GM19193 (cell line): Measurements from ENCODE around the gene ADAM12.

ENCODE experiments used
- POLR2A ChIP-seq: IDR thresholded peaks from 4 replicates; pipeline ENCODE4 v1.6.1; 2011; ENCODE audit not compliant: insufficient read depth, insufficient read length; ENCODE audit errors: extremely low read depth

ADAM12 gene, protein sequence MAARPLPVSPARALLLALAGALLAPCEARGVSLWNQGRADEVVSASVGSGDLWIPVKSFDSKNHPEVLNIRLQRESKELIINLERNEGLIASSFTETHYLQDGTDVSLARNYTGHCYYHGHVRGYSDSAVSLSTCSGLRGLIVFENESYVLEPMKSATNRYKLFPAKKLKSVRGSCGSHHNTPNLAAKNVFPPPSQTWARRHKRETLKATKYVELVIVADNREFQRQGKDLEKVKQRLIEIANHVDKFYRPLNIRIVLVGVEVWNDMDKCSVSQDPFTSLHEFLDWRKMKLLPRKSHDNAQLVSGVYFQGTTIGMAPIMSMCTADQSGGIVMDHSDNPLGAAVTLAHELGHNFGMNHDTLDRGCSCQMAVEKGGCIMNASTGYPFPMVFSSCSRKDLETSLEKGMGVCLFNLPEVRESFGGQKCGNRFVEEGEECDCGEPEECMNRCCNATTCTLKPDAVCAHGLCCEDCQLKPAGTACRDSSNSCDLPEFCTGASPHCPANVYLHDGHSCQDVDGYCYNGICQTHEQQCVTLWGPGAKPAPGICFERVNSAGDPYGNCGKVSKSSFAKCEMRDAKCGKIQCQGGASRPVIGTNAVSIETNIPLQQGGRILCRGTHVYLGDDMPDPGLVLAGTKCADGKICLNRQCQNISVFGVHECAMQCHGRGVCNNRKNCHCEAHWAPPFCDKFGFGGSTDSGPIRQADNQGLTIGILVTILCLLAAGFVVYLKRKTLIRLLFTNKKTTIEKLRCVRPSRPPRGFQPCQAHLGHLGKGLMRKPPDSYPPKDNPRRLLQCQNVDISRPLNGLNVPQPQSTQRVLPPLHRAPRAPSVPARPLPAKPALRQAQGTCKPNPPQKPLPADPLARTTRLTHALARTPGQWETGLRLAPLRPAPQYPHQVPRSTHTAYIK

DNA sequence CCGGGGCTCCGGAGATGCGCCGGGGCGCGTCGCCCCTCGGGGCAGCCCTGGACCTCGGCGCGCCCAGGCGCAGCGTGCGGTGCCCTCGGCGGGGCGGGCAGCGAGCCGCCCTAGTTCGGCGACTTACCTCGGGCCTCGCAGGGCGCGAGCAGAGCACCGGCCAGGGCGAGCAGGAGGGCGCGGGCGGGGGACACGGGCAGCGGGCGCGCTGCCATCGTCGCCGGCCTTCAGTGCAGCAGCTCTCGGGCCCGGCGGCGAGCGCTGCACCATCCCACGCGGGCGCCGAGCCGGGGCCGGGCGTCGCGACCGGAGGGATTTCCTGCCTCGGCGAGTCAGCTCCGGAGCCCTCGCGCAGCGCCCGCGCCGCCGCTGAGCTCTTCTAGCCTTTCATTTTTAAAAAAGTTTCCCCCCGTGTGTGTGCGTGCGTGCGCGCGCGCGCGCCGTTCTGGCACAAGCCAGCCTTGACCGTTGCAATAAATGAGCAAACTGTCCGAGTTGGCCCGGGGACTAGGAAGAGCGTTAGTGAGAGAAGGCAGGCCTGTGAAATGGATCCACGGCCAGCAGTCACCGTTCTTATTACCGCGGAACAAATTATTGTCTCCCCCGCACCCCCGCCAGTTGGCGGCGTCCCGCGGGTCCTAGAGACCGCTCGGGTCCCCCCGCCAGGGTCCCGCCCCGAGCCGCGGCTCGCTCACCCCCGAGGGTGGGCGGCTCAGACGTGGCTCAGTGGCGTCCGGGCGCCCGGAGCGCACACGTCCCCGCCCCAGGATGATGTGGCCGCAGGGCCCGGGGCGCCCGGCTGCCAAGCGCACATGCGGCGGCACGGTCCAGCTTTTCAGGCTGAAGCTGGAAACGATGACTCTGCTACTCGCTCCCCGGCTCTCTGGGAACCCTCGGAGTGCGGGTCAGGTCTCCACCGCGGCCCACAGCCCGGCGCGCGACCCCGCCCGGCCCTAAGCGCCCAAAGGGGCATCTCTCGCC lies at the start of gene ADAM12:
Gene ADAM12, minus strand, starts transcription at position 547 of the 981 bp plus-strand sequence. Its CDS starts 332 bp downstream, at position 215.
- TF ChIP-seq POLR2A, result no peak

DNA sequence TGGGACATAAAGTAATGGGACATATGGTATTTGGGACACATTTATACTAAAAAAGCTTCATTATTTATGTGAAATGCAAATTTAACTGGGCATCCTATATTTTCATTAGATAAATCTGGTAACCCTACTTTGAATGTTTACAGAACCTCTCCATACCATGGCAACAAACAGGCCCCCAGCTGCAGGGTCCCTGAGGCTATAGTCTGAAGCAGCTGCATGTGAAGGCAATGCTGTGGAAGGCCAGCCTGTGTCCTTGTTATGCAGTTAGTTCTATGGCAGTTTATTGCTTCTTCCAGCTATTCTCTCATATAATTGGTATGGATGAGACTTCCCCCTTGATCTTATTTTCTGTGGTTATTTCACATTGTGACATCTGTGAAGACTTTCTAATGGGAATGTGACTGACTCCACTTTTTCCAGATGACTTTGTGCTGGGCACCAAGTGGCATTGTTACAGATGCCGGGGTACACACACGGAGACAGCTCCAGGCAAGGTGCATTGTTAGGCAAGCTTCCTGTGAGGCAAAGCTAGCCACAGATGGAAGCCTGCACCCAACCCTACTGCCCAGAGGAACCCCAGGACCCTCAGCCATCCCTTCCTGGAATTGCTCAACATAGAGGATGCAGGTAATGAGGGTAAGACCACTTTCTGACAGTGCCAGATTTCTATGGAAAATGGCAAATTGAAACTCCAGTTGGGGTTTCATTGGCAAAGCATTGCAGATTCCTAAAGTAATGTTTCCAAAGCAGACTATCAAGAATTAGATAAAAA lies 49.5 kb upstream of the ADAM12 start:
- TF ChIP-seq POLR2A, result no peak

DNA sequence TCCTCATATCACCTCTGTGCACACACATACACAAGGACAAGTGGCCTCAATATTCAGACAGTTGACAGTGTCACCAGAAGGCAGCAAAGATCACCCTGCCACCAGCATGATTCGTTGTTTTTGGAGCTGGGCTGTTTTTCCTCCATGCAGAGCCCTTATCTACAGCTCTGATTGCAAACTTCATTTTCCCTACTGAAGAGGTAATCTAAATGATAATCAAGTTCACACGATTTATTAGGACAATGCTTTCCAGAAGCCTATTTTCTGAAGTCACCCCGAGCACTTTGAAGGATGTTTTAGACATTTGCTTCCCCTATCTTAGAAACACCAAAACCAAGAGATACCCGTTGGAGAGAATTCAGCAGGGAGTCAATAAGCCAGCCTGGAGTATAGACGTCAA lies 46.0 kb upstream of the ADAM12 start:
- no peak for TF ChIP-seq POLR2A

DNA sequence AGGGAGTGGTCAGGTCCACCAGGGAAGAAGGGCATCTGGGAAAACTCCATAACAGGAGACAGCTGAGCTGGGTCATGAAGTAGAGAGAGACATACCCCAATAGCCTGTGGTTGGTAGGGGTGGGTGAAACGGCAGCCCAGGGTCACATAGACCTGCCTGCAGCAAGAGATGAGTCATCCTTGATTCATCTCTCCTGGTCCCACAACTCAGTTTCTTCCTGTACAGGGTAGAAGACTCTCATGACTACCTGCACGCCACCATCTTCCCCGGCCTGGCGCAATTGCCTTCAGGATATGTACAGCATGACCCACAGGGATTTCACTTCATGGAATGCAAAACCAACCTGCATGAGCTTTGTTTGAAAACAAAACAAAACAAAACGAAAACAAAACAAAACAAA lies 45.1 kb upstream of the ADAM12 start:
- TF ChIP-seq POLR2A, result no peak

DNA sequence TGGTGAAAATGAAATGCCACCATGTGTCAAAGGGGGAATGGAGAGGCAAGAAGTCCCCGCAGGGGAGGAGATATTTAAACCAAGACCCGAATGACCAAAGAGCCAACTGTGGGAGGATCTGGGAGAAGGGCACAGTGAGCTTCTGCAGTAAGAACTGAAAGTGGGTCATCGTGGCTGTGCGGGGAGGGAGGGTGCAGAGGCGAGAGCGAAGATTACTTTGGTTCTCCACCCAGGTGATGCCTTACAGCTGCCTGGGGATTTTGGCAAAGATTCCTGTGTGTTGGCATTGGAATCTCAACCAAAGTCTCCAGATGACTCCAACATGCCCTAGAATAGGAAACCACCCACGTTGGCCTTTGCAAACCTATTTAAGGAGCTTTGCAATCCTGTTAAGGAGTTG lies 44.2 kb upstream of the ADAM12 start:
- no peak for TF ChIP-seq POLR2A

DNA sequence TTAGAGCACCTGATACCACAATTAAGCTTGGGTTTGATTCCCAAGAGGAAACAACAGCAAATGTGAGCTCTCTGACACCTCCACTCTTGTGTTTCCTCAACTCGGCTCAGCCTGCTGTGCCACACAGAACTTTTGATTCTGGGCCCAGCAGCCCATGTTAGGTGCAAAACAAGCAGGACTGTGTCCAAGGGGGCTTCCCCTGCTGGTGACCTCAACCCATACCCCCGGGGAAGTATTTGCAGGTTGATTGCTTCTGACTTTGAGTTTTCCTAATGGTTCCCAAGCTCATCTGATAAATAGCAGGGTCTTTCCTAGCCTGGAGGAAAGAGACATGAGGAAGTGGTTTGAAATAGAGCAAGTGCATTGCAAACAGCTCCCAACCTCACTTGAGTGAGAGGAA lies 43.5 kb upstream of the ADAM12 start:
- TF ChIP-seq POLR2A, result no peak

DNA sequence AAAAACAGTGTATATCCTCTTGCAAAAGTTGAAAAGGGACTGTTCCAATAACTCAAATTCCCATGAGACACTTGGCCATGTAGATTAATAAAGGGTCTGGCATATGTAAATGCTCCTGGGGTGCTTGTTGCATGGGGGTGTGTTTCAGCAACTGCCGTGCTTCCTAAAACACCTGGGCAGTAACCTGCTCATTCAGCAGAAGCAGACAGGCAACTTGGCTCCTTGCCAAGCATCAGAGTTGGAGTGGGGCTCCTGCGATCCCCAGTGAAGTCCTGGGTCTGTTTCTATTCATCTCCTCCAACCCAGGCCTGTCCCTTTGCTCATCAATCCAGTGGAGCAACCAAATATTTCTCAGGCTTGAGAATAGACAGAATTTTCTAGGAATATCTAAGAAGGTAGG lies 42.2 kb upstream of the ADAM12 start:
- no peak for TF ChIP-seq POLR2A

DNA sequence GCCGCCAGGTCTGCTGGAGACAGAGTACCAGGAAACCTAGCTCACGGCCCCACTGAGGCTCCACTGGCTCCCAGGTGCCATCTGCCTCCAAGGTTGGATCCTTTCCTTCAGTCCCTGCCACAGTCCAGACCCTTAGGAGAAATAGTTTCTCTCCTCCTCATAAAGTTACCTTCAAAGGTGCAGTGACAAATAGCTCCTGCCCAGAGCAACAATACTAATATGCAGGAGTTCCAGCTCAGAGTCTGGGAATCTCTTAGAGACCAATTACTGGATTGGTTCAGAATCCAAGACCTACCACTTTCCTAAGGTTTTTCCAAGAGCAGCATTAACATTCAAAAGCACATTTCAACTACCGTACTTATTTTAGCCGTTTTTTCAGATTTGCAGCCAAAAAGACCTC lies 41.0 kb upstream of the ADAM12 start:
- no peak for TF ChIP-seq POLR2A

DNA sequence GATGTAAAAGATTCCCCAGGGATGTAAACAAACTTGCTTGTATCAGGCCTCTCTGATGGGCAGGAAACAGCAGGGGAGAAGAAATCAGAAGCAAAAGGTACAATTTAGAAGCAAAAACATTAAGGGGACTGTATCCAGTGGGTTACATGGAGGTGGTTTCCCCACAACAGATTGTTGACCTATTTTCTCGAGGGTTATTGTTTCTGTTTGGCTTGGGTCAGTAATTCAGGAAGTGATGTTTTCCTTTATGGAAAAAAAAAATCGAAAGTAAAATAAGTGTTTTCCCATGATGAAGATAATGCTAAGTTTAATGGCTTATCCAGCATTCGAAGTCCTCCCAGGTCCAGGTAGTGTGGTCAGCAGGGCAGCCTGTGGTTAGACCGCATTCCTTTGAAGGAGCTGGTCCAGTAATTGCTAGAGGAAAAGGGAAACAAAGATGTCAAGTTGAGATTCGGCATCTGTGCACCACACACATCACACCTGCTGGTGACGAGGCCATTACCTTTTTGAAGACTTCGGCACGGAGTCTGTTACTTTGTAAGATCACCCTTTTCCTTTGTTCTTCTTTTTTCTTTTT lies 37.3 kb upstream of the ADAM12 start:
- TF ChIP-seq POLR2A, result no peak

DNA sequence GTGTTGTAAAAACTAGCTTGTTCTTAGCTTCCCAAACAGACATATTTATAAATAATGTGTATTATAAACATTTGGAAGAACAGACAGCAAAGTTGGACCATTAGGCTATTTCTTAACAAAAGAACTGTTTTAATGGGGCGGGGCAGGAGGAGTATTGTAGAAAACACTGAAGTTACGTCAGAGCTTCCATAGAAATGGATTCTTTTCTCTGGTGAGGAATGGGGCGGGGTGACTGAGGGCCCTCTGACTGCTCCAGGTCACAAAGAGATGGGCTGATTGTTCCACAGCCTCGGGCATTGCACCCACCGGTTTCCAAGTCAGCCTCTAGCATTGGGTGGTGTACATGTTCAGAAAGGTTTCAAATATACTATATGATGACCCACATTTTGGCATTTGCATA lies 36.8 kb upstream of the ADAM12 start:
- TF ChIP-seq POLR2A, result no peak

DNA sequence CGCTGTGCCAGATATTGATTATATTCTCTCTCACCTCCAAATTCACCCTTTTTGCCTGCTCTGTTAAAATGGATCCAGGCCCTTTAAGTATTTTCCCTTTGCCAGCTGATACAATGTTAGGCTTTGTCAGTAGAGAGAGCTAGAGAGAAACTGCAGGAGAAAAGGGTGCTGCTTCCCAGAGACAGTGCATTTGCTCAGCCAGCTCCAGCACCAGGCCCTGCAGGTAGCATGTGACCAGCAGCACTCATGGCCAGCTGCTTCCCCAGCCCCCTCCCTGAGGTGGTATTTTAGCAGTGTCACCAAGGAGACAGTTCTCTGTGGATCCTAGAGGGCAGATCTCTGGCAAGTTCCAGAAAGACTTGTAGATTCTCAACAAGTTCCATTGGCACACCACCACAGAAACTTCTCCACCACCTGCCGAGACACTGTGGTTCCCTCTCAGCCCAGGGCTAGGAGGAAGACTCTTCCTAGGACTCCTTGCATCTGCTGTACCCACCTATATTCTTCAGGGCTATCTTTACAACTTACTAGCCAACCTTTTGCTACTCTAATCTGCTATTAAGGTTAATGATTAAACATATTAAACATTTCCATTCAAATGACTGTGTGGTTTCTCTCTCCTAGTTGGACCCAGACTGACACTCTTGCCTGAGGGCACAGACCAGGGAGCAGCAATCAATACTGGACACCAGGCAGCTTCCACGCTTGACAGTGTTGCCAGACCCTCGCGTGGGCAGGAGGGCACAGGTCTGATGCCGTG lies 35.6 kb upstream of the ADAM12 start:
- no peak for TF ChIP-seq POLR2A

DNA sequence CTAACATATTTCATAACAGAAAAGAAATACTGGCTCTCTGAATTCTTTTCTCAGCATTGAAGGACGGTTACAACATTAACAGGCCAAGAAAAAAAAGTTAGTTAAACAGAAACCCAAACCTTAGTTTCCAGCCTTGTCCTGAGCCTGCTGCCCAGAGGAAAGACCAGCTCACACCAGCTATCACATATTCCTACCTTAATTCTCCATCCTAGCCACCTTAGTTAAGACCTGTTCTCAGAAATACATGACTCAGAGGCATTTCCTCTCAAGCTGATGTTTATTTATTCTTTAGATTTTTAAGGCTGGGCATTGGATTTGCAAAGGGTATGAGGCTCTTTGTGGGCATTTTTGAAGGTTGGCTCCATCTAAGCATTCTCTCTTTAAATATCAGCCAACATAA lies 34.3 kb upstream of the ADAM12 start:
- no peak for TF ChIP-seq POLR2A

DNA sequence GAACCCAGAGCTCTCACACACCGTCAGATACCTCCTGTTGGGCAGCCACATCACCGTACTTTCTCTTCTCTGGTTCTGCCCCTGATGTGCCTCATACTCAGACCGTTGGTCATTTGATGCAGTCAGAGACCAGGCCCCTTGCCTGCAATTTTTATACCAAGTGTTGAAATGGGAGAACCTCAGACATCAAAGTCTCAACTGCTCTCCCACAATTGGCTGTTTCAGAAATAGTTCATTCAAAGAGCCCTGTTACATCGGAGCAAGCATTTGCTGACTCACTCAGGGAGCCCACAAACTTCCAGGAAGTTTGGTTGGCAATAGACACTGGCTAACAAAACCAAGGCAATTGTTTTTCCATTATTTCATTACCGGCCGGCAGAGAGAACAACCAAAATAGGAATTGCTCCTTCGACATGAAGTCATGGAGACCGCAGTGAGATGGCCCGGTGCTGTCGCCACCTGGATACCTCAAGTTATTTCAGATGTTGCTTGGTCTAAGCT lies 33.5 kb upstream of the ADAM12 start:
- no peak for TF ChIP-seq POLR2A
